ENCODE results near the gene TBC1D22A. TPM values are rescaled to one million over a fixed set of nuclear protein-coding genes. Genes with fewer than 3 reads are reported as not detected.

TBC1D22A gene
- total and polyA plus RNA-seq, 2 donors = 11.8 to 25.7 TPM

DNA sequence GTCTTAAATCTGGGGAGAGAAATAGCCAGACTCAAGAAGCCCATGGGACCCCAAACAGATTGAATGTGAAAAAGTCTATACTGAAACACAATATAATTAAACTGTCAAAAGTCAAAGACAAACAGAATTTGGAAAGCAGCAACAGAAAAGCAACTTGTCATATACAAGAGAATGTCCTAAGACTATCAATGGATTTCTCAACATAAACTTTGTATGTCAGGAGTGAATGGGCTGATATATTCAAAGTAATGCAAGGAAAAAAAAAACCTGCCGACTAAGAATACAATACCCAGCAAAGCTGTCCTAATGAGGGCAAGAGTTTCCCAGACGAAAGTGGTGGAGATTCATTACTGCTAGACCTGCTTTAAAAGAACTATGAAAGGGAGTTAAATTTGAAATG lies 73.2 kb downstream of the TBC1D22A start:
- 98% methylated on average over 2 of the region's 2 CpGs for whole genome bisulfite sequencing
- DNase-seq (ENCODE audit: low read depth in 6 of 9, low spot score in 9 of 9) = no peak
- Histone ChIP-seq H3K4me1 (ENCODE audit: control insufficient read depth in 2 of 2, insufficient read depth in 2 of 2, low read length in 2 of 2) (peaks cover 0 to 9% of the 10 kb centered on the region in 2 donors), H3K9me3 (ENCODE audit: control insufficient read depth in 2 of 2, insufficient read depth in 1 of 2, low read length in 1 of 2) (peaks cover 2 to 5% of the 10 kb centered on the region in 2 donors), H3K27me3 (ENCODE audit: control insufficient read depth in 2 of 2, insufficient read depth in 1 of 2, low read length in 1 of 2) (no peaks in the 10 kb centered on the region), H3K36me3 (ENCODE audit: control insufficient read depth in 2 of 2, insufficient read depth in 2 of 2, low read length in 1 of 2) (peaks cover 4% of the 10 kb centered on the region in 2 donors), H3K4me3 (ENCODE audit: low read length in 2 of 2) (no peak overlapping the region), H3K27ac (ENCODE audit: low read depth in 1 of 2, low read length in 1 of 2) (no peak overlapping the region)

DNA sequence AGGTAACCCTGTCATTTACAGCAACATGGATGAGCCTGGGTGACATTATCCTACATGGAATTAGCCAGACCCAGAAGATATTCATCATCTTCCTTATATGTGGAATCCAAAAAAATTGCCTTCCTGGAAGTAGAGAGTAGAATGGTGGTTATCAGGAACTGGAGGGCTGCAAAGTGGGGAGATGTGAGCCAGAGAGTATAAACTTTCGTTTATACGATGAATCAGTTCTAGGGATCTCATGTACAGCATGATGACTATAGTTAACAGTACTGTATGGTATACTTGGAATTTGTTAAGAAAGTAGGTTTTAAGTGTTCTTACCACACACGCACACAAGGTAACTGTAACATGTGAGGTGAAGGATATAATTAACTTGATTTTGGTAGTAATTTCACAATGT lies 79.1 kb downstream of the TBC1D22A start:
- DNase-seq (ENCODE audit: low read depth in 6 of 9, low spot score in 9 of 9) = no peak
- 99% methylated on average over 3 of the region's 3 CpGs for WGBS
- peaks cover 0 to 3% of the 10 kb centered on the region in 2 donors for H3K36me3 ChIP-seq (ENCODE audit: control insufficient read depth in 2 of 2, insufficient read depth in 2 of 2, low read length in 1 of 2)
- H3K27me3 ChIP-seq (ENCODE audit: control insufficient read depth in 2 of 2, insufficient read depth in 1 of 2, low read length in 1 of 2) = no peaks in the 10 kb centered on the region
- H3K4me1 ChIP-seq (ENCODE audit: control insufficient read depth in 2 of 2, insufficient read depth in 2 of 2, low read length in 2 of 2) = peaks cover 0 to 33% of the 10 kb centered on the region in 2 donors
- no peaks in the 10 kb centered on the region for H3K9me3 ChIP-seq (ENCODE audit: control insufficient read depth in 2 of 2, insufficient read depth in 1 of 2, low read length in 1 of 2)
- no peak overlapping the region for H3K4me3 ChIP-seq (ENCODE audit: low read length in 2 of 2)
- H3K27ac ChIP-seq (ENCODE audit: low read depth in 1 of 2, low read length in 1 of 2) = no peak overlapping the region

DNA sequence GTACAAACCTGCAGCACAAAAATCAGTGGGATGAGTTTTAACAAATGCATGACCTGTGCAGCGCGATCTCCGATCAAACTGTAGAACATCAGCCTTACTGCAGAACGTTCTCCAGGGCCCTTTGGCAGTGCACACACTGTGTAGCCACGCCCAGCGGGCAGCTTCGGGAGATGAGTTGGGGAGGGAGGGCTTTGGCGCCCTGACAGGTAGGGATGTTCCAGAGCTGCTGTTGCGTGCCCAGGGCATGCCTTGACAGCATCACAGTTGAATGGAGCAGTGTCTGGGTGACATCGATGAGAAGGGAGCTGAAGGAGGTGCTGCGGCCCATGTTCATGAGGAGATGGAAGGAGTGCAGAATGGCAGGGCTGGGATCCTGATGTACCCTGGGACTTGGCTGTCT lies 80.2 kb downstream of the TBC1D22A start:
- H3K9me3 ChIP-seq (ENCODE audit: control insufficient read depth in 2 of 2, insufficient read depth in 1 of 2, low read length in 1 of 2) = no peaks in the 10 kb centered on the region
- peaks cover 2 to 7% of the 10 kb centered on the region in 2 donors for H3K36me3 ChIP-seq (ENCODE audit: control insufficient read depth in 2 of 2, insufficient read depth in 2 of 2, low read length in 1 of 2)
- no peaks in the 10 kb centered on the region for H3K27me3 ChIP-seq (ENCODE audit: control insufficient read depth in 2 of 2, insufficient read depth in 1 of 2, low read length in 1 of 2)
- no peak for DNase-seq (ENCODE audit: low read depth in 6 of 9, low spot score in 9 of 9)
- no peak overlapping the region for H3K4me3 ChIP-seq (ENCODE audit: low read length in 2 of 2)
- H3K27ac ChIP-seq (ENCODE audit: low read depth in 1 of 2, low read length in 1 of 2) = peak overlapping the region in 1 of 2 donors; percentile 57
- WGBS = 93% methylated on average over 11 of the region's 11 CpGs
- peaks cover 0 to 37% of the 10 kb centered on the region in 2 donors for H3K4me1 ChIP-seq (ENCODE audit: control insufficient read depth in 2 of 2, insufficient read depth in 2 of 2, low read length in 2 of 2)

DNA sequence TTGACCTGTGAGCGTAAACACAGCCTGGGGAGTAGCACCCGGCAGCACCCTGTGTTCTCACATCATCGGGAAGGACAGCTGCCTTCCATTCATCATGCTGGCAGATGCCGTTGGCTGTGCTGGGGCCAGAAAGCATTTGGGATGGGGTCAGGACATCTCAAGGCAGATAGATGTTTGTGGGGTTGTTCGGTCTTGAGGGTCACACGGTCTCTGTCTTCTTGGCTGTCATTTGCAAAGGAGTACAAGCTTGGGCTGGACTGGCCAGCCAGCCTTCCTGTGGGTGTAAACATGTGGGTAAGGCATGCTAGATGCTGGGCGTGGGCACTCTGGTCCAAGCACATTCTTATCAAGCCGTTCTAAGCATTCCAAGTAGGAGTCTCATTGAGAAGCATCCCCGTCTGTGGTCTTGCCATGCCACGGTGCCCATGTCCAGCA lies 81.4 kb downstream of the TBC1D22A start:
- no peak for DNase-seq (ENCODE audit: low read depth in 6 of 9, low spot score in 9 of 9)
- Histone ChIP-seq H3K36me3 (ENCODE audit: control insufficient read depth in 2 of 2, insufficient read depth in 2 of 2, low read length in 1 of 2) (peaks cover 2 to 7% of the 10 kb centered on the region in 2 donors), H3K9me3 (ENCODE audit: control insufficient read depth in 2 of 2, insufficient read depth in 1 of 2, low read length in 1 of 2) (no peaks in the 10 kb centered on the region), H3K4me1 (ENCODE audit: control insufficient read depth in 2 of 2, insufficient read depth in 2 of 2, low read length in 2 of 2) (peaks cover 0 to 37% of the 10 kb centered on the region in 2 donors), H3K27me3 (ENCODE audit: control insufficient read depth in 2 of 2, insufficient read depth in 1 of 2, low read length in 1 of 2) (no peaks in the 10 kb centered on the region), H3K27ac (ENCODE audit: low read depth in 1 of 2, low read length in 1 of 2) (no peak overlapping the region), H3K4me3 (ENCODE audit: low read length in 2 of 2) (no peak overlapping the region)
- 91% methylated on average over 10 of the region's 10 CpGs for WGBS

DNA sequence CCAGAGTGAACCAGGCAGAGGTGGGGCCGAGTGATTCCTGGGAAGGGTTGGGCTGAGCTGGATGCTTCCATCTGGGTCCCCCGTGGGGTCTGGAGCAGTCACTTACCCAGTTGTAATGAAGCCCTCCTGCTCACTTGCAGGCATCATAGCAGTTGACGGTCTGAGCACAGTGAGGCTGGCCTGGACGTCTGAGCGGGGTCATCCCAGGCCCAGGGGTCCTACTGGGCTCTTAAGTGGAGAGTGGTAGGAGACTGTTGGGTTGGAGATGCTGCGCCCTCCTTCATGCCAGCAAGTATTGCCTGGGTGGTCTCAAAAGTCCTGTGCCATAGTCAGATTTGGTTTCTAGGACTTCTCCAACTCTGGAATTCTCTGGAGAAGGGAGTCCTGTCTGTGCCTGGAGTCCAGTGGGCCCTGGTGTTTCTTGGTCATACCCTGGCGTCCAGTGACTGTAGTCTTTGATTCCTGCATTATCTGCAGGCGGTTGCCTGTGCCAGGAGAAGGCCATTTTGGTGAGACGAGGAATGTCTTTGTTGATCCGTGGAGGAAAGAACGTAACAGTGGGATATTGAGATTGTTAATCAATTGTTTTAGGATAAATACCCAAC lies 82.3 kb downstream of the TBC1D22A start:
- WGBS = 98% methylated on average over 11 of the region's 11 CpGs
- no peak overlapping the region for H3K27ac ChIP-seq (ENCODE audit: low read depth in 1 of 2, low read length in 1 of 2)
- no peak for DNase-seq (ENCODE audit: low read depth in 6 of 9, low spot score in 9 of 9)
- H3K4me3 ChIP-seq (ENCODE audit: low read length in 2 of 2) = no peak overlapping the region
- H3K4me1 ChIP-seq (ENCODE audit: control insufficient read depth in 2 of 2, insufficient read depth in 2 of 2, low read length in 2 of 2) = peaks cover 0 to 44% of the 10 kb centered on the region in 2 donors
- peaks cover 2 to 7% of the 10 kb centered on the region in 2 donors for H3K36me3 ChIP-seq (ENCODE audit: control insufficient read depth in 2 of 2, insufficient read depth in 2 of 2, low read length in 1 of 2)
- no peaks in the 10 kb centered on the region for H3K27me3 ChIP-seq (ENCODE audit: control insufficient read depth in 2 of 2, insufficient read depth in 1 of 2, low read length in 1 of 2)
- no peaks in the 10 kb centered on the region for H3K9me3 ChIP-seq (ENCODE audit: control insufficient read depth in 2 of 2, insufficient read depth in 1 of 2, low read length in 1 of 2)

DNA sequence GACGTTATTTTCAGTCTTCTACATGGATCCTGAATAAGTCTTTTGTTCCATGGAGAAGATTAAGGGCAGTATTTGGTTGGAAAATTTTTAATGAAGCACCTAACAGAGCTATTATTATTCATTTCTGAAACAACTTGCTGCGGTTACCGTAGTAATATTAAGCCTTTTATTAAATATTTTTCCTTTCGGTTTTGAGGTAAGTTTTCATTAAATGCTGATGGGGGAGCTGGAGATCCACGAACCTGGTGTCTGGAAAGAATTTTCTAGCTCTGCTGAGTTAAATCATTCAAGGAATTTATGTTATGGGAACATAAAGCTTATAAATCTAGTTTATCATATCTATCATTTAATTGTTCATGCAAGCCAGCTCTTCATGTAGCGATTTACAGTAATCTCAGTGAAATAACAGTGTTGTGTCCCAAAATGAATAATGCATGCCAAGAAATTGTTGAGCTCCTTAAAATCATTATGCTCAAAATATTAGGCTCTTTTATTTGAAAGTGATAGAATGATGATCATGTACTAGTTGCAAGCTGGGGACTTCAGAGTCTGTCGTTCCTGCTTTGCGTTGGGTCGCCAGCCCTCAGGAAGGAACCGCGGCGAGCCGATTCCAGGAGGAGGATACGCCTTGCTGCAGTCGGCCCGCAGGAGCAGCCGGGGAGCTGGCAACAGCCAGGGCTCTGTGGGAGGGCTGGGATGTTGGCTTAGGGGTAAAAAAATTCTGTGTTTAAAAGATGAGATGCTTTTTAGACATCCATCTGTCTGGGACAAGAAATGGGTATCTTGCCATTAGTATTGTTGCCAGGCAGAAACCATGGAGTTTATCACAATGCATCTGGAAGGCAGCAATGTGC lies 83.1 kb downstream of the TBC1D22A start:
- no peak for DNase-seq (ENCODE audit: low read depth in 6 of 9, low spot score in 9 of 9)
- H3K4me3 ChIP-seq (ENCODE audit: low read length in 2 of 2) = no peak overlapping the region
- H3K27ac ChIP-seq (ENCODE audit: low read depth in 1 of 2, low read length in 1 of 2) = no peak overlapping the region
- no peaks in the 10 kb centered on the region for H3K27me3 ChIP-seq (ENCODE audit: control insufficient read depth in 2 of 2, insufficient read depth in 1 of 2, low read length in 1 of 2)
- H3K9me3 ChIP-seq (ENCODE audit: control insufficient read depth in 2 of 2, insufficient read depth in 1 of 2, low read length in 1 of 2) = no peaks in the 10 kb centered on the region
- peaks cover 0 to 49% of the 10 kb centered on the region in 2 donors for H3K4me1 ChIP-seq (ENCODE audit: control insufficient read depth in 2 of 2, insufficient read depth in 2 of 2, low read length in 2 of 2)
- 92% methylated on average over 17 of the region's 17 CpGs for WGBS
- peaks cover 2 to 10% of the 10 kb centered on the region in 2 donors for H3K36me3 ChIP-seq (ENCODE audit: control insufficient read depth in 2 of 2, insufficient read depth in 2 of 2, low read length in 1 of 2)

DNA sequence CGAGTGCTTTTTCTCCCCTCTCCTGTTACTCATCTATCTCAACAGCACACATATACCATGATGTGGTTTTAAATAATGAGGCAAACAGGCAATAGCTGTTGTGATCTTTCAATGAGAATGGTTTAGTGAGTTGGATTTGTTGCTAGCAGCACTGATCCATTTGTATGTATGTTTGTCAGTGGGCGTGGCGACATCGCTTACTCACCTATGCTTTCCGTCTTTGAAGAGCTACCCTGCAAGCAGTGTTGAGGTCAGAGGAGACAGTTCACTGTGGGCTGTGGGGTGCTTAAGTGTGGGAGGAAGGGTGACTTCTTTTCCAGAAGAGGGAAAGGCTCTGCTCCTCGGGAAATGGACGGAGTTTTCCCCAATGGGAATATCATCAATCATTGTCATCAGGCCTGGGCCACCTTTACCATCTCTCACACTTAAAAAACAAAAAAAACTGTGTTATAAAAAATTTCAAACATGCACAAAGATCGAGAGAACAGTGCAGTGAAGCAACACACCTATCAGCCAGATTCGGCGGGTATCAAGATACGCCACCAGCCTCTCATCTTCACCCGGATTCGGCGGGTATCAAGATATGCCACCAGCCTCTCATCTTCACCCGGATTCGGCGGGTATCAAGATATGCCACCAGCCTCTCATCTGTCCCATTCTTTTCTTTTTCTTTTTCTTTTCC lies 83.8 kb downstream of the TBC1D22A start:
- no peak for DNase-seq (ENCODE audit: low read depth in 6 of 9, low spot score in 9 of 9)
- Histone ChIP-seq H3K36me3 (ENCODE audit: control insufficient read depth in 2 of 2, insufficient read depth in 2 of 2, low read length in 1 of 2) (peaks cover 2 to 10% of the 10 kb centered on the region in 2 donors), H3K27ac (ENCODE audit: low read depth in 1 of 2, low read length in 1 of 2) (no peak overlapping the region), H3K27me3 (ENCODE audit: control insufficient read depth in 2 of 2, insufficient read depth in 1 of 2, low read length in 1 of 2) (no peaks in the 10 kb centered on the region), H3K4me3 (ENCODE audit: low read length in 2 of 2) (no peak overlapping the region), H3K4me1 (ENCODE audit: control insufficient read depth in 2 of 2, insufficient read depth in 2 of 2, low read length in 2 of 2) (peaks cover 0 to 51% of the 10 kb centered on the region in 2 donors), H3K9me3 (ENCODE audit: control insufficient read depth in 2 of 2, insufficient read depth in 1 of 2, low read length in 1 of 2) (no peaks in the 10 kb centered on the region)
- 93% methylated on average over 17 of the region's 17 CpGs for WGBS

DNA sequence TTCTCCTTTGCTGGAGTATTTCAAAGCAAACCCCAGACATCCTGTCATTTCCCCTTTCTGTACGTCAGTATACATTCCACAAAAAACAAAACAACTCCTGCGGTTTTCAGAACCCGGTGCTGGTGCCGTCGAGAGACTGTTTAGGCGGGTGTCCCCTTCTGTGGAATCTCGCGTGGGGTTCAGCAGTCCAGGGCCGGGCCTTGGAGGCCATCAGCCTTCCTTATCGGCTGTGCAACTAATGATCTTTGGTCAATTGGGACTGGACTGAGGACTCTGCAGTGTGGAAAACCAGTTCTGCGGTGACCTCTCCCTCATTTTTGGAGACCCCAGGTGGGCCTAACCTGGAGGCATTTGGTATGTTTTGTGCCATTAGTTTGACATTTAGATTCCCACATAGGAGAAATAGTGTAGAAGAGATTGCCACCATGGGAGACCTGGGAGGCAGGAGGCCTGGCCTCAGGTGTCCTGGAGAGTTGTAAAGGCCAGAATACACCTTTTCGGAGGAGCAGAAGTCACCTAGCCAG lies 84.4 kb downstream of the TBC1D22A start:
- no peaks in the 10 kb centered on the region for H3K9me3 ChIP-seq (ENCODE audit: control insufficient read depth in 2 of 2, insufficient read depth in 1 of 2, low read length in 1 of 2)
- no peak for DNase-seq (ENCODE audit: low read depth in 6 of 9, low spot score in 9 of 9)
- no peak overlapping the region for H3K27ac ChIP-seq (ENCODE audit: low read depth in 1 of 2, low read length in 1 of 2)
- H3K27me3 ChIP-seq (ENCODE audit: control insufficient read depth in 2 of 2, insufficient read depth in 1 of 2, low read length in 1 of 2) = no peaks in the 10 kb centered on the region
- H3K36me3 ChIP-seq (ENCODE audit: control insufficient read depth in 2 of 2, insufficient read depth in 2 of 2, low read length in 1 of 2) = peaks cover 2 to 10% of the 10 kb centered on the region in 2 donors
- 85% methylated on average over 12 of the region's 12 CpGs for WGBS
- peaks cover 0 to 57% of the 10 kb centered on the region in 2 donors for H3K4me1 ChIP-seq (ENCODE audit: control insufficient read depth in 2 of 2, insufficient read depth in 2 of 2, low read length in 2 of 2)
- H3K4me3 ChIP-seq (ENCODE audit: low read length in 2 of 2) = no peak overlapping the region
